A549 (cell line): Measurements from ENCODE around the gene ERFE. TPM values are rescaled to one million over a fixed set of nuclear protein-coding genes. Genes with fewer than 3 reads are reported as not detected.
A peak's percentile ranks its signal among the peaks of the same experiment; 100 is the strongest.

Source experiments
- ATAC-seq, 2 experiments: fragments of 200-7000 bp in 1 of 2; fragments of >200 bp in 1 of 2; cut with Nextera tagmentation in 1 of 2; cut with Tn5 transposase in 1 of 2; 3 replicates each; pipeline versions ENCODE4 v1.8.0 to v1.9.1; 2018 to 2020; ENCODE audit warnings: mild to moderate bottlenecking in 1 of 2, moderate library complexity in 1 of 2
- CTCF ChIA-PET: fragments of 300-600 bp; sonication (Branson Sonifier 250); formaldehyde crosslinking; extraction: SDS; loops from one replicate; lab custom pipeline; 2021; ENCODE audit warnings: antibody characterized with exemption, inconsistent platforms; lab: Yijun Ruan, JAX
- POLR2A ChIA-PET: fragments of 350-600 bp; formaldehyde crosslinking; extraction: SDS; loops from one replicate; lab custom pipeline; 2021; ENCODE audit warnings: antibody characterized with exemption, inconsistent platforms; lab: Yijun Ruan, JAX
- DNase-seq, 2 experiments: peaks; one replicate each; pipeline versions ENCODE4 v3.0.0 to v3.0.0-alpha.2; 2011 to 2016; ENCODE audit warnings: low read depth in 1 of 2, low spot score in 1 of 2
- FAIRE-seq: peaks from 2 replicates; lab custom pipeline; 2011; peaks lifted over from hg19 to GRCh38; lab: Jason Lieb, UNC
- H3K27ac ChIP-seq, 2 experiments: fragments of >200 bp; sonication (Bioruptor Twin); formaldehyde crosslinking; 3 replicates each; pipeline ENCODE4 v1.5.1; 2016 to 2017
- H3K4me1 ChIP-seq: fragments of >200 bp; sonication (Bioruptor Twin); formaldehyde crosslinking; 3 replicates; pipeline ENCODE4 v1.6.1; 2016
- H3K4me2 ChIP-seq: fragments of >200 bp; sonication (Bioruptor Twin); formaldehyde crosslinking; 3 replicates; pipeline ENCODE4 v1.6.1; 2016
- H3K4me3 ChIP-seq: fragments of >200 bp; sonication (Bioruptor Twin); formaldehyde crosslinking; 3 replicates; pipeline ENCODE4 v1.5.1; 2016
- H3K9me3 ChIP-seq: fragments of >200 bp; sonication (Bioruptor Twin); formaldehyde crosslinking; 3 replicates; pipeline ENCODE4 v1.6.1; 2016
- BCL3 ChIP-seq: fragments of >200 bp; sonication (Bioruptor Twin); formaldehyde crosslinking; IDR thresholded peaks from 3 replicates; pipeline ENCODE4 v1.6.1; 2016
- CEBPB ChIP-seq, 2 experiments: fragments of >200 bp in 1 of 2; sonication (Bioruptor Twin) in 1 of 2; formaldehyde crosslinking in 1 of 2; IDR thresholded peaks; 2 replicates each; pipeline ENCODE4 v1.6.1; 2012 to 2016
- CHD2 ChIP-seq: fragments of 150-350 bp; IDR thresholded peaks from 2 replicates; pipeline ENCODE4 v1.6.1; 2014; ENCODE audit warnings: low read length; ENCODE audit not compliant: partially characterized antibody
- EHF ChIP-seq: fragments of 250-450 bp; sonication (Bioruptor Pico); IDR thresholded peaks from 2 replicates; pipeline ENCODE4 v1.5.0; 2020; ENCODE audit warnings: mild to moderate bottlenecking
- EHMT2 ChIP-seq: fragments of 200-600 bp; sonication (generic); IDR thresholded peaks from 2 replicates; pipeline ENCODE4 v1.6.1; 2016; ENCODE audit warnings: antibody characterized with exemption, low read depth, mild to moderate bottlenecking, moderate library complexity
- ELK1 ChIP-seq: fragments of 150-350 bp; IDR thresholded peaks from 2 replicates; pipeline ENCODE4 v1.6.1; 2014; ENCODE audit warnings: low read depth, mild to moderate bottlenecking, low read length
- FOSL2 ChIP-seq, 2 experiments: fragments of 450-650 bp in 1 of 2; fragments of >200 bp in 1 of 2; sonication (Bioruptor Twin) in 1 of 2; formaldehyde crosslinking; IDR thresholded peaks; 2 replicates each; pipeline versions ENCODE4 v1.5.0 to v1.6.1; 2016 to 2020; ENCODE audit warnings: mild to moderate bottlenecking in 1 of 2, moderate library complexity in 1 of 2
- HMGXB4 ChIP-seq: fragments of 250-450 bp; sonication (Bioruptor Pico); IDR thresholded peaks from 2 replicates; pipeline ENCODE4 v1.5.0; 2021; ENCODE audit warnings: mild to moderate bottlenecking, moderate library complexity, borderline replicate concordance
- HOXB13 ChIP-seq: fragments of 250-450 bp; sonication (Bioruptor Pico); IDR thresholded peaks from 2 replicates; pipeline ENCODE4 v1.5.0; 2020; ENCODE audit warnings: low read depth, mild to moderate bottlenecking, moderate library complexity
- HOXB5 ChIP-seq: fragments of 250-450 bp; sonication (Bioruptor Pico); IDR thresholded peaks from 2 replicates; pipeline ENCODE4 v1.5.0; 2020; ENCODE audit warnings: mild to moderate bottlenecking, moderate library complexity
- JUNB ChIP-seq: fragments of >200 bp; sonication (Bioruptor Twin); formaldehyde crosslinking; IDR thresholded peaks from 2 replicates; pipeline ENCODE4 v1.6.1; 2016
- KDM5A ChIP-seq: fragments of 200-600 bp; sonication (generic); IDR thresholded peaks from 2 replicates; pipeline ENCODE4 v1.6.1; 2016; ENCODE audit warnings: antibody characterized with exemption, mild to moderate bottlenecking
- MYC ChIP-seq: IDR thresholded peaks from 2 replicates; pipeline ENCODE4 v1.6.1; 2012; ENCODE audit warnings: mild to moderate bottlenecking, inconsistent platforms, low read length, improper control_type of control experiment, borderline replicate concordance
- NPAS2 ChIP-seq: fragments of 250-450 bp; sonication (Bioruptor Pico); IDR thresholded peaks from 2 replicates; pipeline ENCODE4 v1.8.0; 2022; ENCODE audit warnings: mild to moderate bottlenecking, moderate library complexity, borderline replicate concordance
- NR3C1 ChIP-seq: fragments of >200 bp; sonication (Bioruptor Twin); formaldehyde crosslinking; IDR thresholded peaks from 3 replicates; pipeline ENCODE4 v1.6.1; 2017
- POLR2A ChIP-seq: IDR thresholded peaks from 2 replicates; pipeline ENCODE4 v1.6.1; 2012; ENCODE audit warnings: mild to moderate bottlenecking, low read length
- POLR2AphosphoS2 ChIP-seq: conservative IDR thresholded peaks from 2 replicates; pipeline ENCODE4 v1.6.1; 2012; ENCODE audit warnings: low read length, improper control_type of control experiment, inconsistent platforms
- RCOR1 ChIP-seq: fragments of 150-350 bp; IDR thresholded peaks from 2 replicates; pipeline ENCODE4 v1.6.1; 2014; ENCODE audit warnings: antibody characterized with exemption, low read length, low read depth
- REST ChIP-seq: fragments of 200-600 bp; sonication (generic); IDR thresholded peaks from 2 replicates; pipeline ENCODE4 v1.6.1; 2016; ENCODE audit warnings: antibody characterized with exemption, mild to moderate bottlenecking, moderate library complexity
- RFX5 ChIP-seq: fragments of 450-650 bp; IDR thresholded peaks from 2 replicates; pipeline ENCODE4 v1.7.1; 2014; ENCODE audit warnings: antibody characterized with exemption, mild to moderate bottlenecking, moderate library complexity
- RNF2 ChIP-seq: fragments of 200-600 bp; sonication (generic); IDR thresholded peaks from 2 replicates; pipeline ENCODE4 v1.6.1; 2016; ENCODE audit warnings: low read depth, mild to moderate bottlenecking, antibody characterized with exemption, moderate library complexity, borderline replicate concordance
- SMC3 ChIP-seq: fragments of >200 bp; sonication (Bioruptor Twin); formaldehyde crosslinking; IDR thresholded peaks from 3 replicates; pipeline ENCODE4 v1.6.1; 2018; ENCODE audit warnings: inconsistent platforms
- SREBF2 ChIP-seq: fragments of 450-650 bp; IDR thresholded peaks from 2 replicates; pipeline ENCODE4 v1.6.1; 2014; ENCODE audit warnings: mild to moderate bottlenecking, moderate library complexity
- USF2 ChIP-seq: fragments of 450-650 bp; IDR thresholded peaks from 2 replicates; pipeline ENCODE4 v1.6.1; 2014; ENCODE audit warnings: antibody characterized with exemption
- ZC3H11A ChIP-seq: fragments of 450-650 bp; IDR thresholded peaks from 2 replicates; pipeline ENCODE4 v1.6.1; 2014; ENCODE audit warnings: antibody characterized with exemption, mild to moderate bottlenecking
- ZFP36 ChIP-seq: fragments of 450-650 bp; IDR thresholded peaks from 2 replicates; pipeline ENCODE4 v1.6.1; 2014; ENCODE audit warnings: borderline replicate concordance; ENCODE audit not compliant: partially characterized antibody
- ZSCAN20 ChIP-seq: fragments of 250-450 bp; sonication (Bioruptor Pico); IDR thresholded peaks from 2 replicates; pipeline ENCODE4 v1.8.0; 2022; ENCODE audit warnings: mild to moderate bottlenecking, moderate library complexity
- WGBS: methylation state at CpG from one replicate; pipeline ENCODE4 v1.1.6; 2017; ENCODE audit errors: missing lambda C conversion rate; 5-methylcytosine and 5-hydroxymethylcytosine counted together
- polyA plus RNA-seq, 4 experiments: library from polyadenylated mRNA; depleted of rRNA in 3 of 4; stranded (reverse); fragments of >200 nt; fragmentation: RNase III in 1 of 4; extraction: RNeasy Plus Mini Kit Qiagen cat#74134 plus additional on column Dnase treatment in 1 of 4; gene quantifications; 2 replicates in 3 of 4; 3 replicates in 1 of 4; pipeline ENCODE4 v1.2.3, GENCODE V29; 2011 to 2017

Gene ERFE
- polyA plus RNA-seq, 2 of the 4 experiments (the other 2 are of a cell fraction): 2.6 TPM

- 53% methylated on average over 7 of the region's 14 CpGs for WGBS
- peak; percentile 39 to 62; a peak in 4 of 6 replicates for ATAC-seq
- Histone ChIP-seq H3K27ac (no peak overlapping the region), H3K4me3 (no peak overlapping the region), H3K4me1 (peaks cover 16% of the 10 kb centered on the region; the same call in 2 of the 3 replicates), H3K4me2 (no peak overlapping the region), H3K9me3 (no peaks in the 10 kb centered on the region)
- CTCF ChIA-PET: interaction anchor here (1.1 to 1.6 kb wide), 3 partner anchors 9 to 275 kb away, joined by 3 to 4 read pairs (median 3); no protein-coding TSS in a partner anchor
- FAIRE-seq: no peak
- TF ChIP-seq RCOR1: no peak
- TF ChIP-seq USF2: no peak
- TF ChIP-seq FOSL2 (IDR thresholded peaks at IDR 0.05): no peak
- TF ChIP-seq FOSL2 (CRISPR knock-in tag; IDR thresholded peaks at IDR 0.05): no peak
- TF ChIP-seq HMGXB4 (CRISPR knock-in tag): no peak
- TF ChIP-seq ZC3H11A: no peak
- TF ChIP-seq MYC: no peak
- no peak for TF ChIP-seq POLR2AphosphoS2
- no peak for TF ChIP-seq SREBF2
- TF ChIP-seq EHF (CRISPR knock-in tag): no peak
- no peak for TF ChIP-seq BCL3
- no peak for TF ChIP-seq REST
- no peak for TF ChIP-seq HOXB13 (CRISPR knock-in tag)
- no peak for TF ChIP-seq RFX5
- no peak for TF ChIP-seq JUNB
- TF ChIP-seq HOXB5 (CRISPR knock-in tag): no peak
- no peak for TF ChIP-seq ZSCAN20 (CRISPR knock-in tag)
- POLR2A ChIA-PET: no interaction called here
- peak in 1 of 2 experiments; percentile 39 for DNase-seq
These were observed 25.0 kb upstream of the ERFE start for GRCh38 chr2:238133499-238134392.

- H3K4me3 ChIP-seq: no peak overlapping the region
- H3K27ac ChIP-seq: no peak overlapping the region
- no peaks in the 10 kb centered on the region for H3K9me3 ChIP-seq
- DNase-seq (no peak), FAIRE-seq (no peak), ATAC-seq (no peak)
- POLR2A ChIA-PET: no interaction called here
- WGBS: 79% methylated on average over 11 of the region's 11 CpGs
- TF ChIP-seq NPAS2 (CRISPR knock-in tag): no peak
- no peak for TF ChIP-seq CEBPB (IDR thresholded peaks at IDR 0.05)
- TF ChIP-seq POLR2A: no peak
- no peak for TF ChIP-seq RFX5
- no peak for TF ChIP-seq FOSL2 (IDR thresholded peaks at IDR 0.05)
- TF ChIP-seq FOSL2 (CRISPR knock-in tag; IDR thresholded peaks at IDR 0.05): no peak
- TF ChIP-seq RNF2: no peak
- TF ChIP-seq SREBF2: no peak
- no peak for TF ChIP-seq MYC
- no peak for TF ChIP-seq CHD2
- TF ChIP-seq NR3C1: no peak
- TF ChIP-seq ZFP36: no peak
- TF ChIP-seq EHMT2: no peak
- TF ChIP-seq SMC3: no peak
- no peak for TF ChIP-seq ELK1
- no peak for TF ChIP-seq KDM5A
- H3K4me1 ChIP-seq: peaks cover 20% of the 10 kb centered on the region; the same call in 2 of the 3 replicates
- CTCF ChIA-PET: interaction anchor here (1.3 to 1.6 kb wide), 2 partner anchors 54 to 276 kb away, joined by 3 to 4 read pairs; no protein-coding TSS in a partner anchor
- H3K4me2 ChIP-seq: no peak overlapping the region
These were observed 24.4 kb upstream of the ERFE start for GRCh38 chr2:238134393-238134785.
